Gastroesophageal sphincter (tissue), 4 donors: ENCODE data around the gene PYGB. TPM values are rescaled to one million over a fixed set of nuclear protein-coding genes. Genes with fewer than 3 reads are reported as not detected.
A peak's percentile ranks its signal among the peaks of the same experiment; 100 is the strongest.

ENCODE experiments used
- ATAC-seq: fragments of 150-250 bp; one replicate; pipeline ENCODE4 v1.9.1; 2016; ENCODE audit warnings: mild to moderate bottlenecking, moderate library complexity
- H3K27ac ChIP-seq, 4 donors: fragments of 200-600 bp; sonication (generic) in 3 of 4; 1 replicate in 3 of 4; 2 replicates in 1 of 4; pipeline ENCODE4 v1.5.1; 2016 to 2019
- H3K27me3 ChIP-seq: fragments of 200-600 bp; sonication (generic); one replicate; pipeline ENCODE4 v1.5.1; 2019
- H3K36me3 ChIP-seq, 2 donors: fragments of 200-600 bp; sonication (generic); one replicate each; pipeline ENCODE4 v1.5.1; 2019; ENCODE audit warnings: control low read depth in 1 of 2
- H3K4me1 ChIP-seq, 3 donors: fragments of 200-600 bp; sonication (generic); 1 replicate in 2 of 3; 2 replicates in 1 of 3; pipeline ENCODE4 v1.5.1; 2016 to 2019; ENCODE audit warnings: control low read depth in 2 of 3
- H3K4me3 ChIP-seq, 2 donors: fragments of 200-600 bp; sonication (generic); one replicate each; pipeline ENCODE4 v1.5.1; 2019; ENCODE audit warnings: mild to moderate bottlenecking in 1 of 2, moderate library complexity in 1 of 2
- H3K9me3 ChIP-seq, 3 donors: fragments of 200-600 bp; sonication (generic); one replicate each; pipeline ENCODE4 v1.5.1; 2017 to 2019; ENCODE audit warnings: control low read depth in 2 of 3
- CTCF ChIP-seq, 4 experiments: fragments of 200-600 bp in 2 of 4; fragments of 450-650 bp in 2 of 4; sonication (generic) in 1 of 4; IDR thresholded peaks; one replicate each; pipeline ENCODE4 v1.5.1; 2017 to 2019; ENCODE audit warnings: antibody characterized with exemption in 4 of 4, mild to moderate bottlenecking in 2 of 4, moderate library complexity in 2 of 4
- EP300 ChIP-seq: sonication (generic); formaldehyde crosslinking; IDR thresholded peaks from one replicate; pipeline ENCODE4 v1.6.1; 2017; ENCODE audit warnings: antibody characterized with exemption, mild to moderate bottlenecking
- POLR2A ChIP-seq, 2 donors: fragments of 450-650 bp; IDR thresholded peaks; one replicate each; pipeline ENCODE4 v1.6.1; 2017; ENCODE audit warnings: antibody characterized with exemption in 2 of 2, mild to moderate bottlenecking in 2 of 2, moderate library complexity in 1 of 2
- POLR2AphosphoS5 ChIP-seq: sonication (generic); formaldehyde crosslinking; IDR thresholded peaks from one replicate; pipeline ENCODE4 v1.6.1; 2017; ENCODE audit warnings: antibody characterized with exemption
- WGBS, 2 donors: methylation state at CpG; one replicate each; pipeline ENCODE4 v1.1.5; 2018; ENCODE audit warnings: low coverage in 1 of 2; 5-methylcytosine and 5-hydroxymethylcytosine counted together
- total RNA-seq, 4 donors: library from RNA; depleted of rRNA; stranded (reverse); fragments of >200 nt; gene quantifications; one replicate each; pipeline ENCODE4 v1.1.0, GENCODE V29; 2016

PYGB gene
- total RNA-seq, 4 donors from 2014 or later, result 131 to 663 (median 337) TPM

- Histone ChIP-seq H3K36me3 (peaks cover 0 to 50% of the 10 kb centered on the region in 2 donors), H3K4me1 (peaks cover 3 to 69% (median 35%) of the 10 kb centered on the region in 3 donors), H3K27me3 (no peaks in the 10 kb centered on the region), H3K4me3 (no peak overlapping the region), H3K27ac (peak overlapping the region; percentile 88 to 91 (median 88)), H3K9me3 (no peaks in the 10 kb centered on the region)
- 67% methylated on average over 3 of the region's 16 CpGs; no CpG with 5 or more reads in 1 of the 2 donors for WGBS, 2 donors
- TF ChIP-seq POLR2AphosphoS5 (no peak), CTCF (IDR thresholded peaks at IDR 0.05) (no peak), POLR2A (IDR thresholded peaks at IDR 0.05) (no peak), EP300 (no peak)
- ATAC-seq, result no peak
These were observed 22.0 kb upstream of the PYGB start for GRCh38 chr20:25225642-25226432.

- no peak for TF ChIP-seq POLR2AphosphoS5
- no peak for TF ChIP-seq CTCF (IDR thresholded peaks at IDR 0.05)
- no peak for TF ChIP-seq EP300
- no peak for TF ChIP-seq POLR2A (IDR thresholded peaks at IDR 0.05)
- H3K4me1 ChIP-seq, result peaks cover 3 to 67% (median 37%) of the 10 kb centered on the region in 3 donors
- 73% methylated on average over 4 of the region's 28 CpGs; no CpG with 5 or more reads in 1 of the 2 donors for WGBS, 2 donors
- peak overlapping the region; percentile 88 to 91 (median 88) for H3K27ac ChIP-seq
- peak; percentile 48 for ATAC-seq
- no peak overlapping the region for H3K4me3 ChIP-seq
- no peaks in the 10 kb centered on the region for H3K9me3 ChIP-seq
- H3K27me3 ChIP-seq, result no peaks in the 10 kb centered on the region
- peaks cover 0 to 42% of the 10 kb centered on the region in 2 donors for H3K36me3 ChIP-seq
These were observed 21.2 kb upstream of the PYGB start for GRCh38 chr20:25226433-25227316.

- H3K4me1 ChIP-seq, result peaks cover 3 to 60% (median 36%) of the 10 kb centered on the region in 3 donors
- peak overlapping the region; percentile 88 to 91 (median 88) for H3K27ac ChIP-seq
- no peak for TF ChIP-seq EP300
- peak; percentile 51 for TF ChIP-seq POLR2AphosphoS5
- no peak overlapping the region for H3K4me3 ChIP-seq
- no peaks in the 10 kb centered on the region for H3K27me3 ChIP-seq
- peak; percentile 77 for ATAC-seq
- no peaks in the 10 kb centered on the region for H3K9me3 ChIP-seq
- peaks cover 0 to 35% of the 10 kb centered on the region in 2 donors for H3K36me3 ChIP-seq
- WGBS, 2 donors, result 12 to 44% methylated on average over 6 to 12 of the region's 12 CpGs
These were observed 20.5 kb upstream of the PYGB start for GRCh38 chr20:25227317-25227831.

GRCh38 chr20:25229486-25230165 lies 18.3 kb upstream of the PYGB start:
- H3K4me1 ChIP-seq, result peaks cover 3 to 69% (median 45%) of the 10 kb centered on the region in 3 donors
- H3K27me3 ChIP-seq, result no peaks in the 10 kb centered on the region
- TF ChIP-seq CTCF (IDR thresholded peaks at IDR 0.05), result no peak
- no peak for TF ChIP-seq POLR2A (IDR thresholded peaks at IDR 0.05)
- no peak for TF ChIP-seq EP300
- TF ChIP-seq POLR2AphosphoS5, result no peak
- no peak overlapping the region for H3K4me3 ChIP-seq
- no peaks in the 10 kb centered on the region for H3K9me3 ChIP-seq
- peak overlapping the region; percentile 66 to 91 (median 88) for H3K27ac ChIP-seq
- H3K36me3 ChIP-seq, result peaks cover 0 to 14% of the 10 kb centered on the region in 2 donors
- WGBS, 2 donors, result 33 to 72% methylated on average over 1 to 17 of the region's 23 CpGs
- no peak for ATAC-seq
